SK-N-SH (cell line): Measurements from ENCODE around the gene ARHGEF4.

ENCODE experiments used
- EP300 ChIP-seq, 2 experiments: IDR thresholded peaks; 2 replicates each; pipeline versions ENCODE4 v1.4.0 to v1.6.1; 2012; ENCODE audit warnings: borderline replicate concordance in 1 of 2, low read depth in 1 of 2, low read length in 1 of 2
- EZH2phosphoT487 ChIP-seq: fragments of 200-600 bp; sonication (generic); IDR thresholded peaks from 2 replicates; pipeline ENCODE4 v1.6.1; 2017; ENCODE audit warnings: low read depth, mixed run types, mild to moderate bottlenecking, antibody characterized with exemption, moderate library complexity, borderline replicate concordance
- FOXM1 ChIP-seq: IDR thresholded peaks from 2 replicates; pipeline ENCODE4 v1.4.0; 2012; ENCODE audit warnings: low read depth, mild to moderate bottlenecking
- MAX ChIP-seq: IDR thresholded peaks from 2 replicates; pipeline ENCODE4 v1.4.0; 2012; ENCODE audit warnings: low read depth
- POLR2AphosphoS5 ChIP-seq: IDR thresholded peaks from 2 replicates; pipeline ENCODE4 v1.6.1; 2012; ENCODE audit warnings: low read depth, low read length
- RCOR1 ChIP-seq: fragments of 150-350 bp; IDR thresholded peaks from 2 replicates; pipeline ENCODE4 v1.6.1; 2017; ENCODE audit warnings: antibody characterized with exemption, low read length
- TAF1 ChIP-seq: IDR thresholded peaks from 2 replicates; pipeline ENCODE4 v1.6.1; 2012; ENCODE audit warnings: low read depth, mild to moderate bottlenecking, low read length, moderate library complexity, borderline replicate concordance
- TCF12 ChIP-seq: IDR thresholded peaks from 2 replicates; pipeline ENCODE4 v1.4.0; 2012
- USF1 ChIP-seq: IDR thresholded peaks from 2 replicates; pipeline ENCODE4 v1.4.0; 2012; ENCODE audit warnings: low read depth, borderline replicate concordance
- YY1 ChIP-seq: IDR thresholded peaks from 2 replicates; pipeline ENCODE4 v1.4.0; 2012; ENCODE audit warnings: low read depth, mild to moderate bottlenecking
- ZBTB33 ChIP-seq: IDR thresholded peaks from 2 replicates; pipeline ENCODE4 v1.4.0; 2012; ENCODE audit warnings: low read depth, borderline replicate concordance
- TF ChIP-seq, protein P1 (sequence below): fragments of 200-600 bp; sonication (generic); IDR thresholded peaks from 2 replicates; pipeline ENCODE4 v1.6.1; 2017; ENCODE audit warnings: antibody characterized with exemption, mild to moderate bottlenecking, moderate library complexity
- TF ChIP-seq, protein P2 (sequence below): fragments of 150-350 bp; IDR thresholded peaks from 2 replicates; pipeline ENCODE4 v1.6.1; 2017; ENCODE audit warnings: antibody characterized with exemption, low read length, low read depth, borderline replicate concordance
- TF ChIP-seq, protein P3 (sequence below): IDR thresholded peaks from 2 replicates; pipeline ENCODE4 v1.6.1; 2012; ENCODE audit warnings: mild to moderate bottlenecking, low read depth, low read length, moderate library complexity

DNA sequence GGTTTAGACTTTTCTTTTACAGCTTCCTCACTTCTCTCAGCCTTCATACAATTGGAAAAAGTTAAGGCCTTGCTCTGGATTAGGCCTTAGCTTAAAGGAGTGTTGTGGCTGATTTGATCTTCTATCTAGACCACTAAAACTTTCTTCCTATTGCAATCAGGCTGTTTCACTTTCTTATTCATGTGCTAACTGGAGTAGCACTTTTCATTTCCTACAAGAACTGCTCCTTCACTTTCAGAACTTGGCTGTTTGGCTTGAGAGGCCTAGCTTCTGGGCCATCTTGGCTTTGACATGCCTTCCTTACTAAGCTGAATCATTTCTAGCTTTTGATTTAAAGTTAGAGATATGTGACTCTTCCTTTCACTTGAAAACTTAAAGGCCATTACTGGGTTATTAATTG lies 114.3 kb downstream of the ARHGEF4 start:
- TF ChIP-seq EP300 (IDR thresholded peaks at IDR 0.05; ENCODE audit: borderline replicate concordance in 1 of 2, low read depth in 1 of 2, low read length in 1 of 2) (no peak), EZH2phosphoT487 (no peak), USF1 (no peak), POLR2AphosphoS5 (no peak), ZBTB33 (no peak), MAX (no peak), TAF1 (no peak), TCF12 (no peak), YY1 (no peak), RCOR1 (no peak), FOXM1 (no peak)
- TF ChIP-seq, protein P1, sequence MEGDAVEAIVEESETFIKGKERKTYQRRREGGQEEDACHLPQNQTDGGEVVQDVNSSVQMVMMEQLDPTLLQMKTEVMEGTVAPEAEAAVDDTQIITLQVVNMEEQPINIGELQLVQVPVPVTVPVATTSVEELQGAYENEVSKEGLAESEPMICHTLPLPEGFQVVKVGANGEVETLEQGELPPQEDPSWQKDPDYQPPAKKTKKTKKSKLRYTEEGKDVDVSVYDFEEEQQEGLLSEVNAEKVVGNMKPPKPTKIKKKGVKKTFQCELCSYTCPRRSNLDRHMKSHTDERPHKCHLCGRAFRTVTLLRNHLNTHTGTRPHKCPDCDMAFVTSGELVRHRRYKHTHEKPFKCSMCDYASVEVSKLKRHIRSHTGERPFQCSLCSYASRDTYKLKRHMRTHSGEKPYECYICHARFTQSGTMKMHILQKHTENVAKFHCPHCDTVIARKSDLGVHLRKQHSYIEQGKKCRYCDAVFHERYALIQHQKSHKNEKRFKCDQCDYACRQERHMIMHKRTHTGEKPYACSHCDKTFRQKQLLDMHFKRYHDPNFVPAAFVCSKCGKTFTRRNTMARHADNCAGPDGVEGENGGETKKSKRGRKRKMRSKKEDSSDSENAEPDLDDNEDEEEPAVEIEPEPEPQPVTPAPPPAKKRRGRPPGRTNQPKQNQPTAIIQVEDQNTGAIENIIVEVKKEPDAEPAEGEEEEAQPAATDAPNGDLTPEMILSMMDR = no peak
- TF ChIP-seq, protein P2, sequence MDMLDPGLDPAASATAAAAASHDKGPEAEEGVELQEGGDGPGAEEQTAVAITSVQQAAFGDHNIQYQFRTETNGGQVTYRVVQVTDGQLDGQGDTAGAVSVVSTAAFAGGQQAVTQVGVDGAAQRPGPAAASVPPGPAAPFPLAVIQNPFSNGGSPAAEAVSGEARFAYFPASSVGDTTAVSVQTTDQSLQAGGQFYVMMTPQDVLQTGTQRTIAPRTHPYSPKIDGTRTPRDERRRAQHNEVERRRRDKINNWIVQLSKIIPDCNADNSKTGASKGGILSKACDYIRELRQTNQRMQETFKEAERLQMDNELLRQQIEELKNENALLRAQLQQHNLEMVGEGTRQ = no peak
- TF ChIP-seq, protein P3, sequence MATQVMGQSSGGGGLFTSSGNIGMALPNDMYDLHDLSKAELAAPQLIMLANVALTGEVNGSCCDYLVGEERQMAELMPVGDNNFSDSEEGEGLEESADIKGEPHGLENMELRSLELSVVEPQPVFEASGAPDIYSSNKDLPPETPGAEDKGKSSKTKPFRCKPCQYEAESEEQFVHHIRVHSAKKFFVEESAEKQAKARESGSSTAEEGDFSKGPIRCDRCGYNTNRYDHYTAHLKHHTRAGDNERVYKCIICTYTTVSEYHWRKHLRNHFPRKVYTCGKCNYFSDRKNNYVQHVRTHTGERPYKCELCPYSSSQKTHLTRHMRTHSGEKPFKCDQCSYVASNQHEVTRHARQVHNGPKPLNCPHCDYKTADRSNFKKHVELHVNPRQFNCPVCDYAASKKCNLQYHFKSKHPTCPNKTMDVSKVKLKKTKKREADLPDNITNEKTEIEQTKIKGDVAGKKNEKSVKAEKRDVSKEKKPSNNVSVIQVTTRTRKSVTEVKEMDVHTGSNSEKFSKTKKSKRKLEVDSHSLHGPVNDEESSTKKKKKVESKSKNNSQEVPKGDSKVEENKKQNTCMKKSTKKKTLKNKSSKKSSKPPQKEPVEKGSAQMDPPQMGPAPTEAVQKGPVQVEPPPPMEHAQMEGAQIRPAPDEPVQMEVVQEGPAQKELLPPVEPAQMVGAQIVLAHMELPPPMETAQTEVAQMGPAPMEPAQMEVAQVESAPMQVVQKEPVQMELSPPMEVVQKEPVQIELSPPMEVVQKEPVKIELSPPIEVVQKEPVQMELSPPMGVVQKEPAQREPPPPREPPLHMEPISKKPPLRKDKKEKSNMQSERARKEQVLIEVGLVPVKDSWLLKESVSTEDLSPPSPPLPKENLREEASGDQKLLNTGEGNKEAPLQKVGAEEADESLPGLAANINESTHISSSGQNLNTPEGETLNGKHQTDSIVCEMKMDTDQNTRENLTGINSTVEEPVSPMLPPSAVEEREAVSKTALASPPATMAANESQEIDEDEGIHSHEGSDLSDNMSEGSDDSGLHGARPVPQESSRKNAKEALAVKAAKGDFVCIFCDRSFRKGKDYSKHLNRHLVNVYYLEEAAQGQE = no peak
